Stimulated activated CD4-positive, alpha-beta T cell treated with anti-CD3 and anti-CD28 coated beads, Interleukin-15, amount 100 ng/mL, for 48 hours (primary cell): ENCODE data around the gene BLOC1S4.
"Not testable (repeated sequence)": the region's sequence is repeated elsewhere in the genome, so short reads cannot be mapped to it uniquely, and the experiment has no call there.

ENCODE experiments used
- DNase-seq, 2 donors: peaks; one replicate each; pipeline ENCODE4 v3.0.0-alpha.2; 2020; ENCODE audit warnings: low read depth in 2 of 2

The BLOC1S4 gene

GRCh38 chr4:6716018-6716911, at the start of gene BLOC1S4:
Gene BLOC1S4 (plus strand): TSS chr4:6716174. CDS start chr4:6716210, 36 bp downstream.
- DNase-seq: peak; percentile 77 to 80

GRCh38 chr4:6668391-6668790, 47.6 kb upstream of the BLOC1S4 start:
- no peak for DNase-seq

- no peak for DNase-seq
Observed at GRCh38 chr4:6671648-6672047, 44.3 kb upstream of the BLOC1S4 start.

GRCh38 chr4:6672131-6672530, 43.8 kb upstream of the BLOC1S4 start:
- DNase-seq: no peak

GRCh38 chr4:6672541-6673190, 43.3 kb upstream of the BLOC1S4 start:
- DNase-seq: not testable (repeated sequence)

- peak in 1 of 2 donors; percentile 40 for DNase-seq
Observed at GRCh38 chr4:6673191-6673659, 42.7 kb upstream of the BLOC1S4 start.

- DNase-seq: peak; percentile 91 to 93
Observed at GRCh38 chr4:6673660-6674499, 42.1 kb upstream of the BLOC1S4 start.

GRCh38 chr4:6674500-6675149, 41.3 kb upstream of the BLOC1S4 start:
- peak; percentile 40 to 54 for DNase-seq

GRCh38 chr4:6676722-6677558, 39.0 kb upstream of the BLOC1S4 start:
- DNase-seq: no peak

GRCh38 chr4:6680372-6681034, 35.5 kb upstream of the BLOC1S4 start:
- DNase-seq: no peak

- DNase-seq: no peak
Observed at GRCh38 chr4:6681191-6681590, 34.8 kb upstream of the BLOC1S4 start.

GRCh38 chr4:6682862-6683590, 32.9 kb upstream of the BLOC1S4 start:
- no peak for DNase-seq

GRCh38 chr4:6684656-6685055, 31.3 kb upstream of the BLOC1S4 start:
- DNase-seq: no peak

GRCh38 chr4:6686104-6686787, 29.7 kb upstream of the BLOC1S4 start:
- DNase-seq: no peak

GRCh38 chr4:6687947-6688878, 27.8 kb upstream of the BLOC1S4 start:
- DNase-seq: no peak

- peak; percentile 71 to 73 for DNase-seq
Observed at GRCh38 chr4:6688879-6689505, 27.0 kb upstream of the BLOC1S4 start.

GRCh38 chr4:6689506-6689960, 26.4 kb upstream of the BLOC1S4 start:
- DNase-seq: no peak
